OCI-LY3 (cell line): Measurements from ENCODE around the gene ATP2B3.

ENCODE experiments used
- H2AFZ ChIP-seq: fragments of 200-600, 300-600 bp; shearing (Covaris generic); 2 replicates; pipeline ENCODE4 v1.6.0; 2014; ENCODE audit warnings: antibody characterized with exemption, low read depth, low read length
- H3K27ac ChIP-seq: fragments of 200-600, 300-600 bp; sonication (generic); 2 replicates; pipeline ENCODE4 v1.5.1; 2014; ENCODE audit warnings: mild to moderate bottlenecking, low read length, moderate library complexity, mixed read lengths
- H3K27me3 ChIP-seq: fragments of 200-600, 300-600 bp; sonication (generic); 2 replicates; pipeline ENCODE4 v1.6.1; 2014; ENCODE audit warnings: low read depth, low read length, mixed read lengths
- H3K36me3 ChIP-seq: fragments of 200-600, 300-600 bp; sonication (generic); replicated peaks from 2 replicates; pipeline ENCODE3; 2014; ENCODE audit warnings: low read depth, low read length, mixed read lengths
- H3K4me1 ChIP-seq: fragments of 300-600, 200-600 bp; sonication (generic); 2 replicates; pipeline ENCODE4 v1.6.1; 2014; ENCODE audit warnings: low read length, mixed read lengths
- H3K4me2 ChIP-seq: fragments of 200-600, 300-600 bp; sonication (generic); 2 replicates; pipeline ENCODE4 v1.6.1; 2014; ENCODE audit warnings: low read length, mixed read lengths
- H3K4me3 ChIP-seq: fragments of 300-600, 200-600 bp; sonication (generic); 2 replicates; pipeline ENCODE4 v1.5.1; 2014; ENCODE audit warnings: antibody characterized with exemption, mild to moderate bottlenecking, low read length, moderate library complexity
- H3K79me2 ChIP-seq: fragments of 300-600, 200-600 bp; shearing (Covaris generic); 2 replicates; pipeline ENCODE4 v1.6.1; 2014; ENCODE audit warnings: mild to moderate bottlenecking, low read length, mixed read lengths
- H3K9ac ChIP-seq: fragments of 300-600, 200-600 bp; shearing (Covaris generic); 2 replicates; pipeline ENCODE4 v1.6.0; 2014; ENCODE audit warnings: mild to moderate bottlenecking, low read length, moderate library complexity
- H3K9me3 ChIP-seq: fragments of 200-600, 300-600 bp; shearing (Covaris generic); 2 replicates; pipeline ENCODE4 v1.6.1; 2014; ENCODE audit warnings: low read length, mixed read lengths; ENCODE audit not compliant: insufficient read depth
- H4K20me1 ChIP-seq: fragments of 200-600, 300-600 bp; sonication (generic); 2 replicates; pipeline ENCODE4 v1.6.1; 2016; ENCODE audit warnings: low read length, mixed read lengths; ENCODE audit not compliant: insufficient read depth
- CTCF ChIP-seq: fragments of 200-600, 300-600 bp; sonication (generic); IDR thresholded peaks from 2 replicates; pipeline ENCODE4 v1.5.1; 2014; ENCODE audit warnings: antibody characterized with exemption, low read length, low read depth
- EZH2phosphoT487 ChIP-seq: fragments of 200-600 bp; shearing (Covaris generic); IDR thresholded peaks from 2 replicates; pipeline ENCODE4 v1.6.1; 2018; ENCODE audit warnings: antibody characterized with exemption, mixed run types, low read depth

The ATP2B3 gene

GRCh38 chrX:153517423-153517822 is at the start of gene ATP2B3:
ATP2B3 (plus strand) TSS chrX:153517642; CDS start chrX:153536248, 18,606 bp downstream.
- Histone ChIP-seq H3K9ac (no peak within 1 kb of the TSS), H3K4me3 (no peak within 1 kb of the TSS)
- TF ChIP-seq EZH2phosphoT487 (no peak), CTCF (no peak)

DNA sequence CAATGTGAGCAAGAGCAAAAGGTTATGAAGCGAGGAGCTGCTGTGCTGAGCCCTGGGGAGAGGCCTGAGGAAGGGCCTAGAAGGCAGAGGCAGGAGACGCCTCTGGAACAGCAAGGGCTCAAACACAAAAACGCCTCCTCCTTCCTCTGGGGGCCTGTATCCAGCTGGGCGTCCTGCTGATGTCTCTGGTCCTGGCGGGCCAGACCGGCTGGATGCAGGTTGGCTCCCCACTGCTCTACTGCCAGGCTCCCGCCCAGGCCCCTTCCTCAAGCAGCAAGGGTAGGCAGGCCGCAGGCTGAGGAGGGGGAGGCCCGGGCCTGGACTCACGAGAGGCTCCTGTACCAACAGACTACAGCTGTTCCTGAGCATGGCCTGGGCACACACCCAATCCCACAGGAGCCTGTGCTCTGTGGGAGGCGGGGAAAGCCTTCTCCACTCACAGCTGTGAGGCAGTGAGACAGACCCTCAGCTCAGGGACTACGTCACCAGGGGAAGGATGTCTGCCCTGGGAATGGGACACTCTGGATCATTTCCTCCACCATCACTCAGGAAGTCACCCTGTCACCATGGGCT is 49.3 kb upstream of the ATP2B3 start:
- Histone ChIP-seq H3K9me3 (no peaks in the 10 kb centered on the region), H4K20me1 (no peaks in the 10 kb centered on the region), H3K79me2 (peaks cover 47% of the 10 kb centered on the region), H2AFZ (no peak overlapping the region), H3K4me3 (no peak overlapping the region), H3K36me3 (no peaks in the 10 kb centered on the region), H3K9ac (no peak overlapping the region), H3K27me3 (no peaks in the 10 kb centered on the region), H3K4me1 (peaks cover 4% of the 10 kb centered on the region), H3K27ac (no peak overlapping the region), H3K4me2 (no peak overlapping the region)
- TF ChIP-seq CTCF (no peak), EZH2phosphoT487 (no peak)

More at GRCh38 chrX:153517423-153517822, at the start of gene ATP2B3:
- Histone ChIP-seq H4K20me1 (no peaks in the 10 kb centered on the region), H2AFZ (no peak within 1 kb of the TSS), H3K9me3 (no peaks in the 10 kb centered on the region), H3K4me2 (no peak within 1 kb of the TSS), H3K36me3 (no peaks in the 10 kb centered on the region), H3K27ac (no peak within 1 kb of the TSS), H3K4me1 (no peaks in the 10 kb centered on the region), H3K79me2 (no peaks in the 10 kb centered on the region), H3K27me3 (no peaks in the 10 kb centered on the region)

DNA sequence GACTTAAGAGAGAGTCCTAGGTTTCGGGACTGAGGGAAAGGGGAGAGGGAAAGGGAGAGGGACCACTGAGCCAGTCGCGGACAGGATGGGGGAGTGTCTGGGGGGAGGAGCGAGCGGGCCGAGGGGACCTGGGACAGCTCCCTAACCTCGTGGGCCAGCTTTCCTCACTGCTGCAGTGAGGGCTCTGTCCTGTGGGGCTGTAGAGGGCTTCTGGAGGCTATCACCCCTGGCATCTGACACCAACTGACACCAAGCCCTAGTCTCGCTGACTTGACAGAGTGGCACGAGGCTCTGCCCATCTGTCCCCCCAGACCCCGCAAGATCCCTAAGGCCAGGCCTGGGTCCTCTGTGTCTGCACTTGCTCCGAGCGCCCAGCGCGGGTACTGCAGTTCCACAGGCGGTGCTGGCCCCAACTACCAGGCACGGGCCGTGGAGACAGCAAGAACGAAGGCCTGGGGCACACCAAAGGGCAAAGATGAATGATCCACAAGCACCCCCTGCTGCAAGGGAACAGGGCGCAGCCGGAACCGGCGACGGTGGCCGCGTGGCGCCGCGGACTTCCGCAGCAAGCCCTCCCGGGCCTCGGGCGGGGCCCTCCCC is 47.5 kb upstream of the ATP2B3 start:
- H2AFZ ChIP-seq = 0 out of 2 replicates have a peak overlapping the region, but pooled peaks have one; percentile 44

More for the DNA sequence above, 47.5 kb upstream of the ATP2B3 start:
- no peaks in the 10 kb centered on the region for H4K20me1 ChIP-seq
- no peaks in the 10 kb centered on the region for H3K27me3 ChIP-seq
- TF ChIP-seq CTCF = no peak; the same call in 1 of the 2 replicates
- no peak for TF ChIP-seq EZH2phosphoT487
- no peaks in the 10 kb centered on the region for H3K36me3 ChIP-seq
- 0 out of 2 replicates have a peak overlapping the region, but pooled peaks have one; percentile 25 for H3K27ac ChIP-seq
- peak overlapping the region; percentile 90 for H3K4me2 ChIP-seq
- H3K4me1 ChIP-seq = peaks cover 4% of the 10 kb centered on the region
- peak overlapping the region; percentile 90 for H3K9ac ChIP-seq
- peak overlapping the region; percentile 100 for H3K4me3 ChIP-seq
- H3K79me2 ChIP-seq = peaks cover 47% of the 10 kb centered on the region
- no peaks in the 10 kb centered on the region for H3K9me3 ChIP-seq
